Activated CD8-positive, alpha-beta memory T cell treated with anti-CD3 and anti-CD28 coated beads for 48 hours (primary cell): ENCODE measurements around the gene PLD5.
"Not testable (repeated sequence)": the region's sequence is repeated elsewhere in the genome, so short reads cannot be mapped to it uniquely, and the experiment has no call there.

Experiments used
- DNase-seq, 3 experiments: peaks; one replicate each; pipeline ENCODE4 v3.0.0-alpha.2; 2020; ENCODE audit warnings: low read depth in 2 of 3, low spot score in 2 of 3

Gene PLD5

DNA sequence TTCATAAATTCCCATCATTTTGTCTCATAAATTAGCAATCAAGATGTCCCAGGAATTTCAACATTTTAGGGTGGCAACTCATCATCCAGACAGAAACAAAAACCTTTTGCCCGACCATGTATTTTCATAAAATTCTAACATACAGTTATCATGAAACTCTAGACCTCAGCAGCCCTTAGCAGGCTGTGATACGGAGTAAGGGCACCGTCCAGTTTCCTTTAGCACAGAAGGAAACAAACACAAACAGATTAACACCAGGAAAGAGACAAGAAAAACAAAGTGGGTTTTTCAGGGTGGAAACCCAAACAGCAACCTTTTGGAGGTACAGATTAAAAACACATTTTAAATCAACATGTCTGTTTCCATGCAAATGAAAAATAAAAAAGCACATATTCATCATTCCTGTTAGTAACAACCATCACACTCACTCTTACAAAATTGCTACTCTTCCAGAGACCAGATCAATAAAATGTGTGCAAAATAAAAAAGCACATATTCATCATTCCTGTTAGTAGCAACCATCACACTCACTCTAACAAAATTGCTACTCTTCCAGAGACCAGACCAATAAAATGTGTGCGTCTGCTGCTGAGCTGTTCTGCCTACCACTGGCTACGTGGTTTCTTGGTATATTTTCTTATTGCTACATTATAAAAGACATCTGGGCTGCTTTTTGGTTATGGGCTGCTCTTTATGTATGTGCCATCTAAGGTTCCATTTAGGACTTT, 241.6 kb downstream of the PLD5 start:
- DNase-seq, result not testable (repeated sequence)

DNA sequence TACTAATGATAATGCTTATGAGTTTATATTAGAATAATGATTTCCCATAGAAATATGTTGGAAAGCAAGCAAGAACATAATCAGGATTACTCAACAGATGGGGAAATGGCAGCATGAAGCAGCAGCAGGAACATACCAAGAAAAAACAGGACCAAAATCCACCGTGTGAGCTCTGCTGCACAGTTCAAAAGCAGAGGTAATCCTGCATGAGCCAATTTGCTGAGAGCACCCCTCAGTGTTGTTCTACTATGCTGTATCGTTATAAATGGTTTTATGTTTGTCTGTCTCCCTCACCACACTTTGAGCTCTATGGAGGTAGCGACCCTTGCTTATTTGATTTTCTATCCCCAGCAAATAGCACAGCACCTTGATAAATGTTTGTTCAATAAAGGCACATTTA, 246.1 kb downstream of the PLD5 start:
- DNase-seq, result not testable (repeated sequence)

- DNase-seq, result not testable (repeated sequence)
Measured at GRCh38 chr1:242276769-242277168, 247.7 kb downstream of the PLD5 start.

- not testable (repeated sequence) for DNase-seq
Measured at GRCh38 chr1:242267004-242267403, 257.5 kb downstream of the PLD5 start.

- not testable (repeated sequence) for DNase-seq
Measured at GRCh38 chr1:242264419-242264818, 260.1 kb downstream of the PLD5 start.

DNA sequence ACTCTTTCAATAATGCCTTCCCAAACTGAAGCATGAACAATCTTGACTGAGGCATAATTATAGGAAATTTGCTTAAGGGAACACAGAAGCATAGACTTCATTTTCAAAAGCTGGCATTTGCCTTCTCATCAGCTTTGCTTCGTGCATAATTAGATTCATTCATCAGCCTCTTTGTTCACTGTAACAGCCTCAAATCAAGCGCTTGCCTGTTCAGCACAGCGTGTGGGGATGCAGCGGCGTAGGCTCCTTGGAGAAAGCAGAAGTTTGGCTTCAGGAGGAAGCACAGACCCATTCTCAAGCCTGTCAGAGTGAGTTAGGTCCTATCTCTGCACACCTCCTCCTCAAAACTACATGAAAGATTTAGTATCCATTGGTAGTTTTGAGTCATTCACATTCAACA, 279.2 kb downstream of the PLD5 start:
- no peak for DNase-seq

DNA sequence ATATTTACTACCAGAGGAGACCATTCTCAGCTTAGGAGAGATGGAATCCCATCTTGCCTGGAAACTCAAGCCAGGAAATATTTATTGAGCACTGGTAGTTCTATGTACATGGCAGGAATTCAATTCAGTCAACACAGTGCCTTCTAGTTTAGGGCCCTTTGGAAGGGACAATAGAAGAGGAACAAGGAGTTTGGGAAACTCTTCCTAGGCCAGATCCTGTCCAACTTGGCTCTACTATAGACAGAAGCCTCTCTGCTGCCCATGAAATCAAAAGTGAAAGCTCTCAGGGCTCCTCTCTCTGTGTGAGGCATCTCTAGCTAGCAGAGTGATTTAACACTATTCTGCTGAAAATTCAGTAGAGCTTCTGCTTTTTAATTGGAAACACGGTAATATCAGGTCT, 281.0 kb downstream of the PLD5 start:
- DNase-seq, result no peak

GRCh38 chr1:242242983-242243382, 281.5 kb downstream of the PLD5 start:
- DNase-seq, result no peak

DNA sequence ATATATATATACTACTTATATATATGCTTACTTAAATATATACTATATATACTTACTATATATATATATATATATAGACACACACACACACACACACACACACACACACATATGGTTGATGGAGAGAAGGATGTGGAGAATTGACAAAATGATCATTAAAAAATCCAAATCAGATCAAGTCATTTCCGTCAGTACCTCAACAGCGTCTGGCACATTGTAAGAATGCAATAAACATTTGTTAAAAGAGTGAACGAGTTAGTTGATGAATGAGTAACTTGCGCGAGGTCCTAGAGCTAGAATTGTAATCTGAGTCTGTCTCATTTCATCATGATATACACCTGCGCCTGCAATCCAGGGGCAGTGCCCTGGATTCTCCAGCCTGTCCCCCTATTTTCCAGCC, 282.6 kb downstream of the PLD5 start:
- no peak for DNase-seq

GRCh38 chr1:242240691-242241090, 283.8 kb downstream of the PLD5 start:
- DNase-seq, result no peak

GRCh38 chr1:242240077-242240476, 284.4 kb downstream of the PLD5 start:
- no peak for DNase-seq

- DNase-seq, result no peak
Measured at GRCh38 chr1:242239398-242239797, 285.1 kb downstream of the PLD5 start.

- DNase-seq, result no peak
Measured at GRCh38 chr1:242237051-242237450, 287.4 kb downstream of the PLD5 start.

DNA sequence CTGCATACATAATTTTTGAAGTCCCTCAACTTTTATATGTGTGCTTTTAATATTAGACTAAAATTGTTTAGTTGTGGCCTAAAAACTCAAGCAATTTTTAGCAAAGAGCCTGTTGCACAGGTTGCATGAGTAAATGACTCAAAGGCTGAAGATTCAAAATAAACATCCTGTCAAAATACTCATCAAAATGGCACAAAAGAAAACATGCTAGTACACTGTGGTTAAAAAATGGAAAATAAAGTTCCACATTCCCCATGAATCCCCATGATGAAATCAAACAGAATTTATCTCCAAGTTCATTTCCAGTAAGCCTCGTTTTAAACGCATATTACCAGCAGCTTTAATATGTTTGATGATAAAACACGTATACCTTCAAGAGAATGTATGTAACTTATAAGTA, 295.5 kb downstream of the PLD5 start:
- no peak for DNase-seq

- no peak for DNase-seq
Measured at GRCh38 chr1:242225767-242226573, 298.5 kb downstream of the PLD5 start.

DNA sequence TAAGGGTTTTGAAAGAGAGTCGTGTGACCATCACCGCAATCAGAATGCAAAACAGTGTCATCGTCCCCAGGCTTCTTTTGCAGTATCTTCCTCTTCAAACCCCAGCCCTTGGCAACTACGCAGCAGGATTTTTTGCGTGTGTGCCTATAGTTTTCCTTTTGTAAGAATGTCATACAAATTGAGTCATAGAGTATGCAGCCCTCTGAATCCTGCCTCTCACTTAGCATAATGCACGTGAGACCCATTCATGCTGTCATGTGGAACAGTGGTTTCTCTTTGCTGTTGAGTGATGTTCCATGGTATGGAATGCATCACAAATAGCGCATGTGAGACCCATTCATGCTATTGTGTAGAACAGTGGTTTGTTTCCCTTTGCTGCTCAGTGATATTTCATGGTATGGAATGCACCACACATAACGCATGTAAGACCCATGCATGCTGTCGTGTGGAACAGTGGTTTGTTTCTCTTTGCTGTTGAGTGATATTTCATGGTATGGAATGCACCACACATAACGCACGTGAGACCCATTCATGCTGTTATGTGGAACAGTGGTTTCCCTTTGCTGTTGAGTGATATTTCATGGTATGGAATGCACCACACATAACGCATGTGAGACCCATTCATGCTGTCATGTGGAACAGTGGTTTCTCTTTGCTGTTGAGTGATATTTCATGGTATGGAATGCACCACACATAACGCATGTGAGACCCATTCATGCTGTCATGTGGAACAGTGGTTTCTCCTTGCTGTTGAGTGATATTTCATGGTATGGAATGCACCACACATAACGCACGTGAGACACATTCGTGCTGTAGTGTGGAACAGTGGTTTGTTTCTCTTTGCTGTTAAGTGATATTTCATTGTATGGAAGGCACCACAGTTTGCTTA, 299.4 kb downstream of the PLD5 start:
- not testable (repeated sequence) for DNase-seq

GRCh38 chr1:242224461-242224860, 300.0 kb downstream of the PLD5 start:
- no peak for DNase-seq

- no peak for DNase-seq
Measured at GRCh38 chr1:242219905-242220304, 304.6 kb downstream of the PLD5 start.

DNA sequence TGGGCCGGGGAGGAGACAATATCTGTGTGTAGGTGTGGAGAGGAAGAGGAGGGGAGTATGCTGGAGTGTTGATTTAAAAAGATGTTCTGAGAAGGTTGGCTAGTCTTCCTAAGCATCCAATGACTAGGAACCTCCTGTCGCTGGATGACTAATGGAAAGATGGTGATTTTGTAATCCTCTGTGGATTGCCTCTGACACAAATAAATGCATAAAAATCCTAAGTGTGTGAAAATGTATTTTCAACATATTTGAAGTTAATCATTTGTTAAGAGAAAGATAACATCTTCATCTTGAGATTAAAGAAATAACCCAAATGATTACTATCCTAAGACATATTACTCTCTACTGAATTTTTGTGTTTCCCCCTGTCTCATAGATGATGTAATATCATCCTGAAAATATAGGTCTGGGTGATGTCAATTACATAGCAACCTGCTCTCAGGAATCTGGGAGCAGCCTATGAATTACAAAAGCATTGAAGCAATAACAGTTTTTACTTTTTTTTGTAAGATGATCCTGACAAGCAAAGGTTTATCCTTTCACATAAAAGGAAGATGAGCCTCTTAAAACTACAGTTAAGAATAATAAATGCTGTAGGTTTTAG, 305.1 kb downstream of the PLD5 start:
- no peak for DNase-seq

- DNase-seq, result no peak
Measured at GRCh38 chr1:242216368-242216767, 308.1 kb downstream of the PLD5 start.

DNA sequence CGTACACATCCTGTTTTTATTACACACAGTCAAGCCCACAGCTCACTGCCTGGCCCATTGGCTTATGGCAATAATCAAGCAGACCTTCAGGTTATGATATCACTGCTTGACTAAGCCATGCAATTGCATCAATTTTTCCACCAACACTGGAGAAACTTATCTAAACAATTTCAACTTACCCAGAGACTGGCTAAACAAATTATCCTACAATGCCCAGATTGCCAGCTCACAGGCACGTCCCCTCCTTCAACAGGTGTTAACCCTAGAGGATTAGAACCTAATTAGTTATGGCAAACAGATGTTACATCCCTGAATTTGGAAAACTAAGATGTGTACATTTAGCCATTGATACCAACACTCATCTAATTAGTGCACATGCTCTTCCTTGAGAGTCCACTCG, 310.0 kb downstream of the PLD5 start:
- not testable (repeated sequence) for DNase-seq
